Thyroid gland (tissue), 4 donors: ENCODE data around the gene ADAMTS15.

Source experiments
- POLR2A ChIP-seq, 2 donors: fragments of 450-650 bp; IDR thresholded peaks; one replicate each; pipeline ENCODE4 v1.6.1; 2017; ENCODE audit warnings: antibody characterized with exemption in 2 of 2, mild to moderate bottlenecking in 2 of 2, moderate library complexity in 1 of 2
- TF ChIP-seq, protein P1 (sequence below), 6 experiments: fragments of 200-600 bp in 3 of 6; fragments of 450-650 bp in 3 of 6; sonication (generic) in 3 of 6; IDR thresholded peaks; one replicate each; pipeline ENCODE4 v1.5.1; 2016 to 2019; ENCODE audit warnings: antibody characterized with exemption in 6 of 6, mild to moderate bottlenecking in 2 of 6, inconsistent platforms in 1 of 6, moderate library complexity in 1 of 6

DNA sequence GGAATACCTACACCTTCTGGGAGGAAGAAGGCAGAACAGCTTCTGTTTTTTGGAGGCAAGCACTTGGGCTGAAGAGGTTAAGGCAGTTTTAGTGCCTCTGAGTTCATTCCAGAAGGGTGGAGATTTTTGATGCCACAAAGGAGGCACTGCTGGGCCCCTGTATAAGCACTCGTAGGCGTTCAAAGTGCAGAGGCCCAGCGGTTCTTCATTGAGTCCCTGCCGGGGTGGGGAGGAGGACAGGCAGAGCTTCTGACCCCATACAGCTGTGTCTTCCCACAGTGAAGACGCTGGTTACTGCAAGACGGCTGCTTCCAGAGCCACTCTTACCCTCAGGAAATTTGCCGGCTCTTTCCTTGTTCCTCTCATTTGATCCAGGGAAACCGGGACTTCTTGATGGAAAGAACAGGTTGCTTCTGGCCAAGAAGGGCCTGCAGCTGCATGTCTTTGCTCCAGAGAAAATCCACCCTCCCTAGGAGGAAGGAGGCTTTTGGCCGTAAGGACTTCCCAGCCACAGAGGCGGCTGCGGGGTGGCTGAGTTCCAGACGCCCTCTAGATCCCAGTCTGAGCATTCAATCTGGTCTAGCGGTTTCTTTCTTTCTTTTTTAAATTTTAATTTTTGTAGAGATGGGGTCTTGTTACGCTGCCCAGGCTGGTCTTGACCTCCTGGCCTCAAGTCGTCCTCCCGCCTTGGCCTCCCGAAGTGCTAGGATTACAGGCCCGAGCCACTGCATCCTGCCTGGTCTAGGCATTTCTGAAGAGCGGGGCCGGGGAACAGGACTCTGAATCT is 9.4 kb downstream of the ADAMTS15 start:
- TF ChIP-seq, protein P1, sequence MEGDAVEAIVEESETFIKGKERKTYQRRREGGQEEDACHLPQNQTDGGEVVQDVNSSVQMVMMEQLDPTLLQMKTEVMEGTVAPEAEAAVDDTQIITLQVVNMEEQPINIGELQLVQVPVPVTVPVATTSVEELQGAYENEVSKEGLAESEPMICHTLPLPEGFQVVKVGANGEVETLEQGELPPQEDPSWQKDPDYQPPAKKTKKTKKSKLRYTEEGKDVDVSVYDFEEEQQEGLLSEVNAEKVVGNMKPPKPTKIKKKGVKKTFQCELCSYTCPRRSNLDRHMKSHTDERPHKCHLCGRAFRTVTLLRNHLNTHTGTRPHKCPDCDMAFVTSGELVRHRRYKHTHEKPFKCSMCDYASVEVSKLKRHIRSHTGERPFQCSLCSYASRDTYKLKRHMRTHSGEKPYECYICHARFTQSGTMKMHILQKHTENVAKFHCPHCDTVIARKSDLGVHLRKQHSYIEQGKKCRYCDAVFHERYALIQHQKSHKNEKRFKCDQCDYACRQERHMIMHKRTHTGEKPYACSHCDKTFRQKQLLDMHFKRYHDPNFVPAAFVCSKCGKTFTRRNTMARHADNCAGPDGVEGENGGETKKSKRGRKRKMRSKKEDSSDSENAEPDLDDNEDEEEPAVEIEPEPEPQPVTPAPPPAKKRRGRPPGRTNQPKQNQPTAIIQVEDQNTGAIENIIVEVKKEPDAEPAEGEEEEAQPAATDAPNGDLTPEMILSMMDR (IDR thresholded peaks at IDR 0.05), result no peak
- no peak for TF ChIP-seq POLR2A (IDR thresholded peaks at IDR 0.05)
